Activated CD4-positive, alpha-beta memory T cell treated with anti-CD3 and anti-CD28 coated beads for 36 hours (primary cell): ENCODE measurements around the gene SEMA4C. TPM values are rescaled to one million over a fixed set of nuclear protein-coding genes. Genes with fewer than 3 reads are reported as not detected.

Experiments used
- CTCF ChIA-PET: fragments of 350-600 bp; sonication (Branson Sonifier 250); formaldehyde crosslinking; loops from one replicate; lab custom pipeline; 2021; ENCODE audit warnings: antibody characterized with exemption, inconsistent platforms; lab: Charles Lee
- POLR2A ChIA-PET: fragments of 350-600 bp; sonication (Branson Sonifier 250); formaldehyde crosslinking; loops from one replicate; lab custom pipeline; 2021; ENCODE audit warnings: antibody characterized with exemption; lab: Charles Lee
- DNase-seq: peaks from one replicate; pipeline ENCODE4 v3.0.0-alpha.2; 2020
- H3K27ac Mint-ChIP-seq: one replicate; pipeline ENCODE4 v1.8.0; 2021; ENCODE audit warnings: mixed read lengths
- H3K27me3 Mint-ChIP-seq: one replicate; pipeline ENCODE4 v1.8.0; 2021; ENCODE audit warnings: mixed read lengths
- H3K36me3 Mint-ChIP-seq: one replicate; pipeline ENCODE4 v1.8.0; 2021; ENCODE audit warnings: mixed read lengths
- H3K4me1 Mint-ChIP-seq: one replicate; pipeline ENCODE4 v1.8.0; 2021; ENCODE audit warnings: low read depth, mixed read lengths
- H3K4me3 Mint-ChIP-seq: one replicate; pipeline ENCODE4 v1.8.0; 2021; ENCODE audit warnings: mild to moderate bottlenecking, mixed read lengths
- H3K9me3 Mint-ChIP-seq: one replicate; pipeline ENCODE4 v1.8.0; 2021; ENCODE audit warnings: mixed read lengths
- intact Hi-C: fragments of 100-400 bp; cut with micrococcal nuclease; formaldehyde crosslinking; loops from one replicate; pipeline ENCODE4 v1.15.1; 2023
- total RNA-seq, 2 experiments: library from RNA; stranded (reverse); gene quantifications; one replicate each; pipeline ENCODE4 v1.2.3, GENCODE V29; 2021

Gene SEMA4C
- total RNA-seq, 2 experiments from 2014 or later: 13.9 to 18.8 TPM

- POLR2A ChIA-PET: no interaction called here
- H3K36me3 Mint-ChIP-seq: peaks cover 15% of the 10 kb centered on the region
- no peaks in the 10 kb centered on the region for H3K9me3 Mint-ChIP-seq
- H3K4me3 Mint-ChIP-seq: no peak within 1 kb of the TSS
- CTCF ChIA-PET: interaction anchor here (0.6 to 1.5 kb wide), 2 partner anchors 14 to 308 kb away, joined by 3 to 10 read pairs; partner anchors contain the start of gene ANKRD39
- intact Hi-C loops: no loop called here
- no peaks in the 10 kb centered on the region for H3K27me3 Mint-ChIP-seq
- DNase-seq: no peak
- peaks cover 20% of the 10 kb centered on the region for H3K4me1 Mint-ChIP-seq
- H3K27ac Mint-ChIP-seq: no peak within 1 kb of the TSS
These were observed 26.2 kb downstream of the SEMA4C start, which contains the start of gene ANKRD23 for GRCh38 chr2:96843538-96844268. ANKRD23 (minus strand) TSS chr2:96844021; CDS start chr2:96843992, 29 bp downstream.

DNA sequence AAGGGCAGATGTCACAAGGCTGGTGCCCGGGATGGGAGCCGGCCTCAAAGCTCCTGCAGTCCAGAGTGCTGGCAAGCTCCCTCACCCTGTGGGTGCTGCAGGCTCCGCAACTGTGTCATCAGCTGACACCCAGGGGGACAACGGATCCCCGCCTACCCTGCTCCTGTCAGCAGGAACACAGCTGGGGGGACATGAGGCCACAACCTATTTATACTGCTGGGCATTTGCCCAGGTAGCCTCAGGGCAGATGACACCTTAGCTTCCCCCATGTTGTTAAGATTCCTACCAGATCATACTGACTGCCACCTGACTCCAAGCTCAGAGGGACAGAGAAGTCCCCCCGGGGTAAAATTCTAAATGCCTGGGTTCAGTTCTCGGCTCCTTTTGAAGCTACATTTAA lies 27.3 kb downstream of the SEMA4C start:
- POLR2A ChIA-PET: interaction anchor here (0.8 to 1.3 kb wide), 2 partner anchors 9 to 16 kb away, joined by 3 to 8 read pairs; no protein-coding TSS in a partner anchor
- Mint-ChIP-seq H3K9me3 (no peaks in the 10 kb centered on the region), H3K4me3 (no peak overlapping the region), H3K4me1 (peaks cover 20% of the 10 kb centered on the region), H3K36me3 (peaks cover 12% of the 10 kb centered on the region), H3K27ac (no peak overlapping the region), H3K27me3 (no peaks in the 10 kb centered on the region)
- CTCF ChIA-PET: interaction anchor here (1.5 kb wide), 1 partner anchor 16 kb away, joined by 10 read pairs; the partner anchor contains the start of gene ANKRD39
- intact Hi-C loops: no loop called here
- DNase-seq: no peak

- Mint-ChIP-seq H3K27ac (no peak overlapping the region), H3K9me3 (no peaks in the 10 kb centered on the region), H3K27me3 (no peaks in the 10 kb centered on the region), H3K4me3 (no peak overlapping the region), H3K4me1 (peaks cover 20% of the 10 kb centered on the region), H3K36me3 (peaks cover 8% of the 10 kb centered on the region)
- CTCF ChIA-PET: interaction anchor here (1.5 kb wide), 1 partner anchor 16 kb away, joined by 10 read pairs; the partner anchor contains the start of gene ANKRD39
- POLR2A ChIA-PET: interaction anchor here (1.3 kb wide), 1 partner anchor 10 kb away, joined by 8 read pairs; no protein-coding TSS in a partner anchor
- intact Hi-C loops: no loop called here
- no peak for DNase-seq
These were observed 28.0 kb downstream of the SEMA4C start for GRCh38 chr2:96841701-96842495.

DNA sequence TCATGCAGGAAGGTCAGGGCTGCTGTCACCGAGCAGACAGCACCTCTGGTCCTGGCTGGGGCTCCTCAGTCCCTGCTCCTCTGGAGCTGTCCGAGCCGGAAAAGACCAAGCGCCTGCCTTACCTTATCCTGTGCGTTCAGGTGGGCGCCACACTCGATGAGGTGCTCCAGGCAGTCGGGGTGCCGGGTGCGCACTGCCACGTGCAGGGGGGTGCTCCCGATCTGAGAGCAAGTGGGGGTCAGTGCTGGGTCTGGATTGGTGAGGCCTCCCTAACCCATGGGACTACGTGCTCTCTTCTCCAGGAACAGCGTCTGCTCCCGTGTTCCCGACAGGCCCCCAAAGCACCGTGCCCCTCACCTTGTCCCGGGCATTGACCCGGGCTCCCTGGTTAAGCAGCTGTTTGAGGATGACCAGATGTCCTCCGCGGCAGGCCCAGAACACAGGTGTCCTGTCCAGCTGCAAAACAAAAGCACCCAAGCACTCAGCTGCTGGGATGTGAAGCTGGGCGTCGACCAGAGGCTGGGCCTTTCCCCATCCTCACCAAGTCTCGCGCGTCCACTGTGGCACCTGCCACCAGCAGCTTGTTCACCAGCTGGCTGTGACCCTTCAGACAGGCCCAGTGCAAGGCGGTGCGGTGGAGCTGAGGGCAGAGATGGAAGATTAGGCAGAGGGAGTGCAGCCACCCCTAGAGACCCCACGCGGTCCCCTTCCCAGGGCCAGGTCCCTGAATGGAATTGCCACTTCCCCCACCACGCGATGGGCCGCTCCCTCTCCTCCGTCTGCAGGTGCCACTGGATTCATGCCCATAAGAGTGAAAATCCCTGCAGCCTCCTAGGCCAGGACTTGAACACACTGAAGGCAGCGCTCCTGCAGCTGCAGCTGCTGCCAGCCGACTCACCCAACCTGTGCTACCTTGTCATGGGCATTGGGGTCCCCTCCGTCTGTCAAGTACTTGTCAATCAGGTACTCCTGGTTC lies 29.7 kb downstream of the SEMA4C start:
- peaks cover 6% of the 10 kb centered on the region for H3K36me3 Mint-ChIP-seq
- H3K27ac Mint-ChIP-seq: no peak overlapping the region
- H3K9me3 Mint-ChIP-seq: no peaks in the 10 kb centered on the region
- intact Hi-C loops: no loop called here
- ChIA-PET POLR2A (interaction anchor here (0.5 to 1.5 kb wide), 3 partner anchors 17 to 174 kb away, joined by 3 to 6 read pairs (median 3); partner anchors contain the start of genes ANKRD39 and CNNM3), CTCF (interaction anchor here (0.6 to 2.0 kb wide), 5 partner anchors 15 to 694 kb away, joined by 3 to 10 read pairs (median 4); partner anchors contain the start of gene ANKRD39)
- peaks cover 20% of the 10 kb centered on the region for H3K4me1 Mint-ChIP-seq
- H3K4me3 Mint-ChIP-seq: no peak overlapping the region
- H3K27me3 Mint-ChIP-seq: no peaks in the 10 kb centered on the region
- no peak for DNase-seq

DNA sequence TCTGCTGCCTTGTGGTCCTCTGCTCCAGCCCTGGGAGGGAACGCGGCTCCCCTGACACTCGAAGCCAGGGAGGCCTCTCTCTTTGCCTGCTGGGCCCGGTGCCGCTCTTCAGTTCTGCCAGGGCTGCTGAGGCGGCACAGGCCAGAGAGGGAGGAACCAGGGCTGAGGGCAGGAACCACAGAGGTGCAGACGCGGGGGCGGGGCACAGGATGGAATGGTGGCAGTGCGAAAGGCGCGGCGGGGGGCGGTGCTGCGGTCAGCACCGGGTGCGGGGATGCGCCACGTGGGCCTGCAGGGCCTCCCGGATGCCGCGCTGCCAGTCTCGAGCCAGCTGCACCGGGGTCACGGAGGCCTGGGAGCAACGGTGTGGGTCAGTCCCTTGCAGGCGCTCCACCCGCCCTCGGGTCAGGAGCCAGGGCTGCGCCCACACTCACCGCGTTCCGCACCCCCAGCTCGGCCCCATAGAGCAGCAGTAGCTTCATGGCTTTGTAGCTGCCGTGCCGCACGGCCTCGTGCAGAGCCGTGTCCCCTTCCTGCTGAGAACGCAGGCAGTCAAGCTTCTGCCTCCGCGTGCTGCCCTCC lies 30.5 kb downstream of the SEMA4C start:
- intact Hi-C loops: no loop called here
- POLR2A ChIA-PET: interaction anchor here (0.5 to 1.5 kb wide), 2 partner anchors 23 to 173 kb away, joined by 3 to 6 read pairs; partner anchors contain the start of gene CNNM3
- H3K27ac Mint-ChIP-seq: peak overlapping the region; percentile 42
- CTCF ChIA-PET: interaction anchor here (0.6 to 2.0 kb wide), 4 partner anchors 16 to 693 kb away, joined by 3 to 10 read pairs (median 4); partner anchors contain the start of gene ANKRD39
- H3K36me3 Mint-ChIP-seq: peaks cover 6% of the 10 kb centered on the region
- no peak overlapping the region for H3K4me3 Mint-ChIP-seq
- no peaks in the 10 kb centered on the region for H3K9me3 Mint-ChIP-seq
- no peaks in the 10 kb centered on the region for H3K27me3 Mint-ChIP-seq
- H3K4me1 Mint-ChIP-seq: peaks cover 20% of the 10 kb centered on the region
- DNase-seq: peak; percentile 90

DNA sequence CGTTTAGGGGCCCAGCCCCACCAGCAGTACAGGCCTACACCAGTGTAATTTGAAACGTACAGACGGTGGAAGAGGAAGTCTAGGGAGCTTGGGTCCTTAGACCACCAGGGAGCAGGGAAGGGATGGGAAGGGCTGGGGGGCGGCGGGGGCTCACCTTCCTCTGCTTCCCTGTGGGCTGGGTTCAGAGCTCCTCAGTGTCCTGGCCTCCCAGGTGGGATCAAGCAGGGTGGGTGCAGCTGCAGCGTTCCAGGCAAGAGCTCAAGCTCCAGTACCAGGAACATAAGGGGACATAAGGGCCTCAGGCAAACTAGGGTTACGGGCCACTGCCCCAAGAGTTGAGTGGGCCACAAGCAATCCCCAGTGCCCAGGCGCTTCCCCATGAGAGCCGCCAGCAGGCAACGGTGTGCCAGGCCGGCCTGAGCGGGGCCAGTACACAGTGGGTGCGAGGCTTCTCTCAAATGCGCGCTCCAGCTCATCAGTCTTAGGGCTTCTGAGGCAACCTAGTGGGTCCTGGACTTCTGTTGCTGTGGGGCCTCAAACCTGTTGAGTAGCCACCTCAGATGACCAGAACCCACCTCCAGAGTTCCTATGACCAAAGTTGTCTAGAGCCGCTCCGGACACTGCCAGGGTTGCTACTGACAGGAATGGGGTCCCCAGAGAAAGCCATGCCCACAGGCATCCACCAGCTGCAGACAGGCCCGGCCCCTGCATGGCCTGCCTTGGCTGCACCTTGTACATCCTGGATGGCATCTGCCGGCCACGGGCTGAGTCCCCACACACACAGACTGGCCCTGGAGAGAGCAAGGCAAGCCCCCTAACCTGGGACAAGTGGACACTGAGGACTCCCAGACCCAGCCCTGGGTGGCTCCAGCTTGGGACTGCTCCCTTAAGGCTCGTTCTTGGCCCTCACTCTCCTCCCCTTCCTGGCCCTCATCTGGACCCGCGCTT lies 31.3 kb downstream of the SEMA4C start:
- Mint-ChIP-seq H3K27ac (peak overlapping the region; percentile 42), H3K4me1 (peaks cover 20% of the 10 kb centered on the region), H3K9me3 (no peaks in the 10 kb centered on the region), H3K36me3 (peaks cover 7% of the 10 kb centered on the region), H3K4me3 (no peak overlapping the region), H3K27me3 (no peaks in the 10 kb centered on the region)
- DNase-seq: no peak
- ChIA-PET CTCF (interaction anchor here (0.6 to 2.0 kb wide), 3 partner anchors 19 to 692 kb away, joined by 3 to 10 read pairs (median 3); partner anchors contain the start of genes ANKRD39 and CNNM3), POLR2A (interaction anchor here (1.5 kb wide), 1 partner anchor 23 kb away, joined by 6 read pairs; the partner anchor contains the start of gene CNNM3)
- intact Hi-C loops: no loop called here

GRCh38 chr2:96837575-96837974 lies 32.3 kb downstream of the SEMA4C start:
- ChIA-PET CTCF (interaction anchor here (1.1 kb wide), 1 partner anchor 21 kb away, joined by 3 read pairs; the partner anchor contains the start of gene CNNM3), POLR2A (no interaction called here)
- intact Hi-C loops: no loop called here
- H3K4me3 Mint-ChIP-seq: no peak overlapping the region
- DNase-seq: no peak
- H3K4me1 Mint-ChIP-seq: peaks cover 20% of the 10 kb centered on the region
- H3K27ac Mint-ChIP-seq: no peak overlapping the region
- peaks cover 15% of the 10 kb centered on the region for H3K36me3 Mint-ChIP-seq
- no peaks in the 10 kb centered on the region for H3K27me3 Mint-ChIP-seq
- no peaks in the 10 kb centered on the region for H3K9me3 Mint-ChIP-seq

DNA sequence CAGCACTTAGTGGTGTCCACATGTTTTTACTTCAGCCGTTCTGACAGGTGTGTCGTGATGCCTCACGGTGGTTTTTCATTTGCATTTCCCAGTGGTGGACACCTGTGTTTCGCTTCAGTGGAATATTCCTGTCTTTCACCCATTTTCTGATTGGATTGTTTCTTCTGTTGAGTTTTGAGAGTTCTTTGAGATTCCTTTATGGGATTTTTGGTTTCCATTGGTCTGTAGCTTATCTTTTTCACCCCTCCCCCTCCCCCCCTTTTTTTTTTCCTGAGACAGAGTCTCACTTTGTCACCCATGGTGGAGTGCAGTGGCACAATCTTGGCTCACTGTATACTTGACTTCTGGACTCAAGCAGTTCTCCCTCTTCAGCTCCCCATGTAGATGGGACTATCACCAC lies 34.0 kb downstream of the SEMA4C start:
- no peak overlapping the region for H3K27ac Mint-ChIP-seq
- no peaks in the 10 kb centered on the region for H3K9me3 Mint-ChIP-seq
- no peaks in the 10 kb centered on the region for H3K27me3 Mint-ChIP-seq
- ChIA-PET CTCF (interaction anchor here (1.0 kb wide), 1 partner anchor 116 kb away, joined by 3 read pairs; no protein-coding TSS in a partner anchor), POLR2A (interaction anchor here (0.7 kb wide), 1 partner anchor 14 kb away, joined by 5 read pairs; no protein-coding TSS in a partner anchor)
- H3K4me1 Mint-ChIP-seq: peaks cover 17% of the 10 kb centered on the region
- no peak overlapping the region for H3K4me3 Mint-ChIP-seq
- H3K36me3 Mint-ChIP-seq: peaks cover 22% of the 10 kb centered on the region
- DNase-seq: no peak
- intact Hi-C loops: no loop called here

DNA sequence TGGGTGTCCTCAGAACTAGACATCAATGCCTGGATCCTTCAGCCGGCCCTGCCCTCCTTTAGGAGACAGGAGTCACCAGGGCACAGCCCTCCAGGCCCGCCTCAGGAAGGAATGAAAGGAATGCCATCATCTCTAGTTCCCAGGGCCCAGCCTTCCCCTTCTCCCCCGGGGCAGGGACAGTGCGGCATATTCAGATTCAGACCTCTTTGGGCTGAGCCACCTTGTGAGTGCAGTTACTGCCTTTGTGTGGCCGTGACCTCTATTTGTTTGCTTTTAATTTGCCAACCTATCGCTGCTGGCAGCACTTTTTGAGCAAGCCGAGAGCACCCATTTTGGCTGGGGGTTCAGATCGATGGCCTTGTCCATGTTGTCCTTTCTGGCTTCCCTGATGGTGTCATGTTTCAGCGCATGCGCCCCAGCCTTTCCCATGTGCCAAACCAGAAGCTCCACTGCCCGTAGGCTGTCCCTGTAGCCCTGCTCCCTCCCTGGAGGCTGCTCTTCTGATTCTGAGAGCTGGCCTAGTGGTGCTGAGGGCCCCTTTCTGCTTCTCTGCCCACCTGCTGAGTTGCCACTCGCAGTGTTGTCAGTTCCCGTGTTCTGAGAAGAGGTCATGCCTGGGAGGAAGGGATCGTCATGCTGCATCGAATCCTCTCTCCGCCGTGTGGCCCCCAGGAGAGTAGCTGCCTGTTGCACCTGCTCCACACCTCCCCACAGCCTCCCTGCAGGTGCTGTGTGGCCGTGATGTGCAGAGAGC lies 36.9 kb downstream of the SEMA4C start:
- Mint-ChIP-seq H3K4me3 (no peak overlapping the region), H3K27ac (no peak overlapping the region), H3K27me3 (no peaks in the 10 kb centered on the region), H3K36me3 (peaks cover 35% of the 10 kb centered on the region), H3K9me3 (no peaks in the 10 kb centered on the region), H3K4me1 (no peaks in the 10 kb centered on the region)
- intact Hi-C loops: no loop called here
- ChIA-PET POLR2A (interaction anchor here (1.0 kb wide), 1 partner anchor 14 kb away, joined by 4 read pairs; no protein-coding TSS in a partner anchor), CTCF (no interaction called here)
- DNase-seq: no peak
